GM03348 (cell line): ENCODE measurements around the gene PLAAT5.
"Not testable (repeated sequence)": the region's sequence is repeated elsewhere in the genome, so short reads cannot be mapped to it uniquely, and the experiment has no call there.

Source experiments
- DNase-seq: peaks from one replicate; pipeline ENCODE4 v3.0.0; 2012; ENCODE audit warnings: low spot score

Gene PLAAT5, protein sequence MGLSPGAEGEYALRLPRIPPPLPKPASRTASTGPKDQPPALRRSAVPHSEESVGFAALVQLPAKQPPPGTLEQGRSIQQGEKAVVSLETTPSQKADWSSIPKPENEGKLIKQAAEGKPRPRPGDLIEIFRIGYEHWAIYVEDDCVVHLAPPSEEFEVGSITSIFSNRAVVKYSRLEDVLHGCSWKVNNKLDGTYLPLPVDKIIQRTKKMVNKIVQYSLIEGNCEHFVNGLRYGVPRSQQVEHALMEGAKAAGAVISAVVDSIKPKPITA

DNA sequence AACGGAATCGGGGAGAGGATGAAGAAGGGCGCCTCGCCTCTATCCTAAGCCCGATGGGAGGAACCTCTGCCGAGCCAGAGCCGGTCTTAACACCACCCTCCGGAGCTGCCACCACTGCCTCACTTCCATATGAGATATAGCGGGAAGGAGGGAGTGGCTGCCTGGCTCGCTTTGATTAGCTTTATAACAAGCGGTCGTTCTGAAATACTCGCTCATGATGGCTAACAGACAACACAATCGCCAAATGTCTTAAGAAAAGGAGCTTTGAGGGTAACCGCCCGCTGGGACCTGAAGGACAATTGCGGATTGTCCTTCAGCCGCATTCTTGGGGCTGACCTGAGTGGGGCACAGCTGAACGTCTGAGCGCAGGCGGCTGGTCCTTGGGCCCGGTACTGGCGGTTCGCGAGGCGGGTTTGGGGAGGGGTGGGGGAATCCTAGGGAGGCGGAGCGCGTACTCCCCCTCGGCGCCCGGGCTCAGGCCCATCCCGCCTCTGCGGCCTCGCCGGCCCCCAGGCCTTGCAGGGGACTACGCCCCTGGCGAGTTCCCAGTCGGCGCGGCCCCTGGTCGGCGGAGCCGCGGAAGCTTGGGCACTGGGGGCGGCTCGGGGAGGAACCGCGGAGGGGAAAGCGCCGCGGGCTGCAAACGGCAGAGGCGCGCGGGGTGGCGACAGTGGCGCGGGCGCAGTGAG lies at the start of gene PLAAT5:
TSS of gene PLAAT5 (minus strand) at position 617 of the 689 bp plus-strand sequence. CDS start at position 484, 133 bp downstream.
- no peak for DNase-seq

DNA sequence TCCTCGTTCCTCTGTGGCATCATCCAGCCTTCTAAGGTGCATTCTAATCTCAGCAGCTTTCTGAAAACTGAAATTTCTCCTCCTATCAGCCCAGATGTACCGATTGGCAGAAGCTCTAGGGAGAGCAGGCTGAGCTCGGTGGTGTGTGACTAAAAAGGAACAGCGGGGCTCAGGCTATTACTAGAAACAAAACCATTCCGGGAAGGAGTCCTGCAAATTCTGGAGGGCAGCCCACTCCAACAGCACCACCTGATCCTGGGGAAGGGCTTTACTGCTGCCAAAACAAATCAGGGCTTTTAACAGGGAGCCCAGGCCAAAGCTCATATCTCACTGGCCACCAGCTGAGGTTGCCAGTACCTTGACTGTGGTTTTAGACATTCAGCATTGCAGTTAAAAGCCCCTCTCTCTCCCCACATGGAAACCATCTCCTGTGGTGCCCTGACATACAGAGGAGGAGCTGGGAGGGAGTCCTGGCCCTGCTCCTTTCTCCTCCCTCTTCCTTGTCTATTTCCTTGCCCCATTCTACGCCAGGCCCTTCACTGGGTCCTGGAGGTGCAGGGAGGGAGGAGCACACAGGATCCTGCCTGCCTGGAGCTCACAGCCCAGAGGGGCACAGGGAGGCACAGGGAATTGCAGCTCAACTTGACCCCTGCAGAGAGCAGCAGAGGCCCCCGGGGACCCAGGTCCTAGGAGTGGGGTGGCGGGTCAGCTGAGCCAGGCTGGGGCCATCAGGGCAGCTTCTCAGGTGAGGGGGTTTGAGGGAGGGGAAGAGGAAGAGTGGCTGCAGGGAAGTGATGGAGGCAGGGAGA lies 46.5 kb upstream of the PLAAT5 start:
- DNase-seq: peak; percentile 64

DNA sequence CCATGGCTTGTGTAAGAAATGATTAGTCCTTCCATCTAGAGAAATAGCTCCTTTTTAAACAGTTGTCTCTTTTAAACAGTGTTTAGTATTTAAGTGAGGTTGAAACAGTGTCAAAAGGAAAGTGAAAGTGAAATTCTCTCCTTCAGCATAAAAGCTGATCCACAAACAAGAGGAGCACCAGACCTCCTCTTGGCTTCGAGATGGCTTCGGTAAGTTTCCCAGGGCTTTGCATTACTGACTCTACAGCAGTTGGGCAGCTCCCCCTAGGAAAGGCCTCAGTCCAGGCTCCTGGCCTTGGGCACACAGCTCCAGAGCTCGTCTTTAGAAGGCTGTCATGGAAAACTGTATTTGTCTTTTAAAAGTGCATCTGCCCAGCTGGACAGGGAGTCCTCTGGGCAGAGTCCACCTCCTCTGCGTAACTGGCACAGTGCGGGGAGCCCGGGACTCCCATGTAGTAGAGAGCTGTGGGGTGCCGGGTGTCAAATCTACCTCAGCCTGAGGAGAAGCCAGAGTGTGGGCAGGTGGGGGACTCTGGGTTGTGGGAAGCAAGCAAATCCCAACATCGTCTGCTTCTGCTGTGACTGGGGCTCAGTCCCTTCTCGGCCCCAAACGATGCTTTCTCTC lies 45.8 kb upstream of the PLAAT5 start, which contains the start of gene PLAAT4:
TSS of gene PLAAT4 (plus strand) at position 140 of the 624 bp plus-strand sequence. CDS start at position 201, 61 bp downstream.
- DNase-seq: peak; percentile 74

GRCh38 chr11:63535734-63536133 lies 44.8 kb upstream of the PLAAT5 start:
- DNase-seq: no peak

DNA sequence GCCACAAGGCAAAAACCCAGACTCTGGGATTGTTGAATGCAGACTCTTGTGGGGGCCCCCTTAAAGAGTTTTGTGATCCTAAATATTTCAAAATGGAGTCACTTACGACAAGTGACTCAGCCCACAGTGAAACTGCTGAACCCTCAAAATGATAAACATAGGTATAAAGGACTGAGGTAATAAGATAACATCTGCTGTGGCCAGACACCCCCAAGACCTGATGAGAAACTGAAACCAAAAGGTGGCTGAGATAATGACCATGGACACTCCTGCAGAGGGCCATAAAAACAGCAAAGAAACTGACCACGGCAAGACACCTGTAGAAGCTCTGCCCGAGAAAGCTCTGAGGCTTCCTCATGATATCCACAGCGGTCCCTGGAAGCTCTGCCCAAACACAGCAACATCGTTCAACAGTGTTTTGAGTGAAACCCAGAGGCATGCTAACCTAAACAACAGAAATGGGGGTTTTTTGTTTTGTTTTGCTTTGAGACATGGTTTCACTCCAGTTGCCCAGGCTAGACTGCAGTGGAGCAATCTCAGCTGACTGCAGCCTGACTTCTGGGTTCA lies 44.0 kb upstream of the PLAAT5 start:
- no peak for DNase-seq

GRCh38 chr11:63534076-63534475 lies 43.1 kb upstream of the PLAAT5 start:
- no peak for DNase-seq

GRCh38 chr11:63532799-63533475 lies 42.0 kb upstream of the PLAAT5 start:
- no peak for DNase-seq

- DNase-seq: no peak
Measured at GRCh38 chr11:63532117-63532516, 41.1 kb upstream of the PLAAT5 start.

DNA sequence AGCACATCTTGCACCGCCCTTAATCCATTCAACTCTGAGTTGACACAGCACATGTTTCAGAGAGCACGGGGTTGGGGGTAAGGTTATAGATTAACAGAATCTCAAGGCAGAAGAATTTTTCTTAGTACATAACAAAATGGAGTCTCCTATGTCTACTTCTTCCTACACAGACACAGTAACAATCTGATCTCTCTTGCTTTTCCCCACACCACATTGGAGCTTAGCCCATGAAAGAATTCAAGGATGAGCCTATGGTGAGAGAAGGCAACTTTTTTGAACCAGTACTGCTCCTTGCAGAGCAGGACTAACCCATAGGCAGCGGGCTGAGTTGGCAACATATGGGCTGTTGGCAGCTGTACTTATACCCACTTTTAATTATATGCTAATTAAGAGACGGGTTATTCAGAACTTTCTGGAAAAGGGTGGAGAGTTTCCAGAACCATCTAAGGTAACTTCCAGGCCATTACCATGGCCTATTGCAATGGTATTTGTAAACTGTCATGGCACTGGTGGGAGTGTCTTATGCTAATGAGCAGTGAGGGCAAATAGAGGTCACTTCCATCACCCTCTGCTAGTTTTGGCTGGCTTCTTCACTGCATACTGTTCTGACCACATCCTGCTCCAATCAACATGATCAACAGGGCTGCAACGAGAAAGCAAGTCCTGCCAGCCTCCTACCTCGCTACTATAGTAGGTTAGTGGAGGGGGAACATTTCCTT lies 40.3 kb upstream of the PLAAT5 start:
- peak; percentile 58 for DNase-seq

GRCh38 chr11:63530021-63530420 lies 39.1 kb upstream of the PLAAT5 start:
- DNase-seq: no peak

- DNase-seq: not testable (repeated sequence)
Measured at GRCh38 chr11:63529373-63529772, 38.4 kb upstream of the PLAAT5 start.

DNA sequence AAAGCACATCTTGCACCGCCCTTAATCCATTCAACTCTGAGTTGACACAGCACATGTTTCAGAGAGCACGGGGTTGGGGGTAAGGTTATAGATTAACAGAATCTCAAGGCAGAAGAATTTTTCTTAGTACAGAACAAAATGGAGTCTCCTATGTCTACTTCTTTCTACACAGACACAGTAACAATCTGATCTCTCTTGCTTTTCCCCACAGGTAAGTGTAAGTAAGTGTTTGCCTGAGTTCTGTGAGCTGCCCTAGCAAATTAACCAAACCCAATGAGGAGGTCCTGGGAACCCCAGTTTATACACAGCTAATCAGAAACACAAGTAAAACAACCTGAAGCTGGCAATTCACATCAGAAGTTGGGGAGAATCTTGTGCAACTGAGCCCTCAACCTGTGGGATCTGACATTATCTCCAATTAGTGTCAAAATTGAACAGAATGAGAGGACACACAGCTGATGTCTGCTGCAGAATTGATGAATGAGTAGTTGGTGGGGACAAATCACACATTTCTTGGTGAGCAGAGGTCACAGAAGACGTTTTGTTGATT lies 37.8 kb upstream of the PLAAT5 start:
- DNase-seq: not testable (repeated sequence)

- not testable (repeated sequence) for DNase-seq
Measured at GRCh38 chr11:63528156-63528555, 37.2 kb upstream of the PLAAT5 start.

DNA sequence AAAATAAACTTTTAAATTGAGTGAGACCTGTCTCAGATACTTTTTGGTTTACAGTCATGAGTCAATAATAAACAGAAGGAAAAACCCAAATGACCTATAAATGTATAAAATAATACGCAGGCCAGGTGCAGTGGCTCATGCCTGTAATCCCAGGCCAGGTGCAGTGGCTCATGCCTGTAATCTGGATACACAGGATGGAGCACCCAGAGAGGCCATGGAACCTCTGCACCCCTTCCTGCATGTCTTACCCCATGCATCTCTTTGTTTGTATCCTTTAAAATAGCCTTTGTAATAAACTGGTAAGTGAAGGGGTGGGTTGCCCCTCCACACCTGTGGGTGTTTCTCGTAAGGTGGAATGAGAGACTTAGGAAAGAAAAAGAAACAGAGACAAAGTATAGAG lies 36.7 kb upstream of the PLAAT5 start:
- no peak for DNase-seq

GRCh38 chr11:63523151-63523550 lies 32.2 kb upstream of the PLAAT5 start:
- no peak for DNase-seq

- no peak for DNase-seq
Measured at GRCh38 chr11:63521896-63522295, 30.9 kb upstream of the PLAAT5 start.

DNA sequence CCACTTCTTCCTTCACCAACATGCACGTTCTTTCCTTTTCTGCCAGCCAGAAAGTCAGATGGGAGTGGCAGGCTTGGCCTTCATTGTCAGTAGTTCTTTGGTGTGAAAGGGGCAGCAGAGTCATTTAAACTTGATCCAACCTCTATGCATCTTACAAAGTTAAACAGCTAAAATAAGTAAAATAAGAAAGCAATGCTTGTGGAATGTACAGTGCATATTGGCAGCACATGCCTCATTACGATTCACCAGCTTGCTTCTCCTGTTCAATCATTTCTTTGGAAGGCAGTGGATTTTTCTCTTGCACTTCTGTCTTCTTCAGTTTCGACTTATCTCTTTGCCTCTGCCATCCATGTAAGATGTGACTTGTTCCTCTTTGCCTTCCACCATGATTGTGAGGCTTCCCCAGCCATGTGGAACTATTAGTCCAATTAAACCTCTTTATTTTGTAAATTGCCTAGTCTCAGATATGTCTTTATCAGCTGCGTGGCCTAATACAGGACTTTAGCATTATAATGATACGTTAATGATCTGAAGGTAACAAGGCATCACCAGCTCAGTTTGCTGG lies 29.7 kb upstream of the PLAAT5 start:
- no peak for DNase-seq

DNA sequence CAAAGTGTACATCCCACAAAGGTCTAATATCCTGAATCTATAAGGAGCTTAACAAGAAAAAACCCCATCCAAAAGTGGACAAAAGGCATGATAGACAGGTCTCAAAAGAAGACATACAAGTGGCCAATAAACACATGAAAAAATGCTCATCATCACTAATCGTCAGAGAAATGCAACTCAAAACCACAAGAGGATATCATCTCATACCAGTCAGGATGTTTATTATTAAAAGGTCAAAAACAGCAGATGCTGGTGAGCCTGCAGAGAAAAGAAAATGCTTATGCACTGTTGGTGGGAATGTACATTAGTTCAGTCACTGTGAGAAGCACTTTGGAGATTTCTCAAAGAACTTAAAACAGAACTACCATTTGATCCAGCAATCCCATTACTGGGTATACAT lies 27.6 kb upstream of the PLAAT5 start:
- DNase-seq: no peak

DNA sequence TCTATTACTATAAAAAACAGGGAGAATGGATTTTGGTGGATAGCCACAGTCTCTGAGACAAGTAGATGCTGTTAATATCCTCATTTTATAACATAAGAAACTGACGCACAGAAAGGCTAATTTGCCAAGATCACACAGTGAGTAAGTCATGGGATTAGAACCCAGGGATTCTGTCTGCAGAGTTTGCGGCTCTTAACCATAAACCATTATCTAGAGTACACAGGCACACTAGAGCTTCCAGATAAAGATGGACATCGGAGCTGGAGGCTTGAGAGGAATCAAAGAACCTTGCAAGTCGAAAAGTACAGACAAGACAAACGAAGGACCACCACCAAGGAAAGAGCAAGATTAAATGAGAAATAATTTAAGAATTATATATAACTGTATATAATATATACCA lies 26.2 kb upstream of the PLAAT5 start:
- no peak for DNase-seq

DNA sequence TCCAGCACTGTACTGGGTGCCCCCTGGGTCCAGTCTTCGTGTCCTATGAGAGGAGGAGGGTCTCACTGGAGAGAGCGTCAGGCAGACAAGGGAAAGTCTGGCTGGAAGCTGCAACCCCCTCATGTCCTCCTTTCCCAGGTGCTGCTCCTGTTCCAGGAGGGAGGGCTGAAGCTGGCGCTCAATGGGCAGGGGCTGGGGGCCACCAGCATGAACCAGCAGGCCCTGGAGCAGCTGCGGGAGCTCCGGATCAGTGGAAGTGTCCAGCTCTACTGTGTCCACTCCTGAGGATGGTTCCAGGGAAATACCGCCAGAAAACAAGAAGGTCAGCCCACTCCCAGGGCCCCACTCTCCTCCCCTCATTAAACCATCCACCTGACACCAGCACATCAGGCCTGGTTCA lies 25.1 kb upstream of the PLAAT5 start:
- no peak for DNase-seq
